ENCODE data around the gene PDE4B.

The PDE4B gene

GRCh38 chr1:65792669-65793358 is at the start of gene PDE4B:
Gene PDE4B (plus strand): TSS chr1:65792895.
- DNase-seq (ENCODE audit: low spot score) = peak; percentile 78

- DNase-seq (ENCODE audit: low spot score) = no peak
These were observed 48.0 kb upstream of the PDE4B start for GRCh38 chr1:65744731-65745130.

GRCh38 chr1:65751961-65752360 is 40.7 kb upstream of the PDE4B start:
- DNase-seq (ENCODE audit: low spot score) = no peak

GRCh38 chr1:65756616-65757015 is 36.1 kb upstream of the PDE4B start:
- no peak for DNase-seq (ENCODE audit: low spot score)

DNA sequence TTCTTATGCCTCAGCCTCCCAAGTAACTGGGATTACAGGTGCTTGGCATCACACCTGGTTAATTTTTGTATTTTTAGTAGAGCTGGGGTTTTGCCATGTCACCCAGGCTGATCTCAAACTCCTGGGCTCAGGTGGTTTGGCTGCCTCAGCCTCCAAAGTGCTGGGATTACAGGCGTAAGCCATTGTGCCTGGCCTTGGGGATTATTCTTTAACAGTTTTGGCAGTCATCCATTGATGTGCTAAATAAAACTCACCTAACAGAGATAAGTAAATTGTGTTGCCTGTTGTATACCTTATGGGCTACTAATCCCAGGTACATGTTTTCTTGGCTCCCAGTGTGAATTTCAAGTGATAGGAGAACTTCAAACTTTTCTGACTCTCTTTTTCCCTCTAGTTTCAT is 35.2 kb upstream of the PDE4B start:
- no peak for DNase-seq (ENCODE audit: low spot score)

- no peak for DNase-seq (ENCODE audit: low spot score)
These were observed 34.6 kb upstream of the PDE4B start for GRCh38 chr1:65758128-65758527.

GRCh38 chr1:65759516-65759915 is 33.2 kb upstream of the PDE4B start:
- DNase-seq (ENCODE audit: low spot score) = no peak

GRCh38 chr1:65762081-65762862 is 30.4 kb upstream of the PDE4B start:
- DNase-seq (ENCODE audit: low spot score) = peak; percentile 41

DNA sequence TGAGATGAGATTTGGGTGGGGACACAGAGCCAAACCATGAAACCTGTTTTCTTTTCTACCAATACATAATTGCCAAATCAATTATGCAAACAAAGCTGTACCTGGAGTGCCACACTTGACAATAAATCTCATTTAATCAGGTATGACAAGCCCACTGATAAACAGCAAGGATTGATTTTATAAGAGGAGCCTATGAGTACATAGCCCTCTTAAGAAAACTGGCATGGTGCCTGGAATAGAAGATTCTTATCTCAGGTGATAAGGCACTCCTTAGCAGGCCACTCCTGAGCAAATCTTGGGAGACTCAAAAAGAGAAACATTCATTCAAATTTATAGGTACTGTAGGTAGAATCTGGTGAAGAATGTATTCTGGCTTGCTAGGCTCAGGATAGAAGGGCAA is 28.6 kb upstream of the PDE4B start:
- no peak for DNase-seq (ENCODE audit: low spot score)

DNA sequence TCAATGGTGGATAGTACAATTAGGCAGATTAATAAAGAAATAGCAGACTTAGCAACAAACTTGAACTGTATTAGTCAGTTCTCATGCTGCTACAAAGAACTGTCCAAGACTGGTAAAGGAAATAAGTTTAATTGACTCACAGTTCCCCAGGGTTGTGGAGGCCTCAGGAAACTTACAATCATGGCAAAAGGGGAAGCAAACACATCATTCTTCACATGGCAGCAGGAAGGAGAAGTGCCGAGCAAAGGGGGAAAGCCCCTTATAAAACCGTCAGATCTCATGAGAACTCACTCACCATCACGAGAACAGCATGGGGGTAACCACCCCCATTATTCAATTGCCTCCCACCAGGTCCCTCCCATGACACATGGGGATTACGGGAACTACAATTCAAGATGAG is 27.1 kb upstream of the PDE4B start:
- DNase-seq (ENCODE audit: low spot score) = no peak

GRCh38 chr1:65769636-65770035 is 23.1 kb upstream of the PDE4B start:
- no peak for DNase-seq (ENCODE audit: low spot score)

DNA sequence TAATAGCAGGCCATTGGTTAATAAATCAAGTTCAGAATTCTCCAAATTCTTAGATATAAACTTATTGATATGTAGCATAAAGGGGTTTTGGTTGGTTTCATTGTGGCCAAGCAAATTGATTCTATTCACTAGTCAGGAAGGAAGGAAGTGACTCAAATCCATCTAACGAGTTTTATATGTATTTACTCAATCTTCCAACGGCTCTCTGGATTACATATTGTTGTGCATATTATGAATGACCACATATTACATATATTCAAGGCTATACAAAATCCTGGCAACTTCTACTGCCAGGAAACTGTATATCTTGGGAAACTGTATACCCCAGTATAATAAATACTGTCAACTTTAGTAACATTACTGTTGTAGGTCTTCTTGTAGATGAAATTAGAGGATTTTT is 20.1 kb upstream of the PDE4B start:
- no peak for DNase-seq (ENCODE audit: low spot score)

DNA sequence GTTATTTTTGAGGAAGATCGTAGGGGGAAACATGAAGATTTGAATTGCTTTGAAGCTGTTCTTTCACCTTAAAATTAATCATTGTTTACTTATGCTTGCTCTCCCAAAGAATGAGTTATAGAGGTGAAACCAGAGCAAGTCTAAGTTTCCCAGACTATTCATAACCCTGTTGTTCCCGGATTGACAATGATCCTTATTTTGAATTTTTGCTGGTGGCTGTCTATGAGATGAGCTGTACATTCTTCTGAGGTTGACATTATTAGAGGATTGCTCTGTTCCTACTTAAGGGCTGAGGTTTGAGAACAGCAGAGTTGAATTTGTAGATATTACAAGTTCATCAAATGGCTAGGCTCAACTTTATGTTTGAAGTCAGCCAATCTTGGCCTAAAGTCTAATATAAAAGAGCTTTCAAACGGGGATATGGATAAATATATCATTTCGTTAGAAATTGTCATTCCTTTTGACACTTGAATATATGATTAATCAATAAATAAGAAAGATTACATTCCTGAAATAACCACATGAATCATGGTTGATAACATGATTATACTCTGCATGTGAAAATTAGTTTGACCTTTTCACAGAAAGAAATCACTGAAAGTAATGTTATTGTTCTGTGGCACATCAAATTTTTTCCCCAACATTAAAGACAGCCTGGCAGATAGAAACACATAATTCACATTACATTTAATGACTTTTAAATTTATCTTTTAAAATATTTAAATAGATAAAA is 19.1 kb upstream of the PDE4B start:
- no peak for DNase-seq (ENCODE audit: low spot score)

DNA sequence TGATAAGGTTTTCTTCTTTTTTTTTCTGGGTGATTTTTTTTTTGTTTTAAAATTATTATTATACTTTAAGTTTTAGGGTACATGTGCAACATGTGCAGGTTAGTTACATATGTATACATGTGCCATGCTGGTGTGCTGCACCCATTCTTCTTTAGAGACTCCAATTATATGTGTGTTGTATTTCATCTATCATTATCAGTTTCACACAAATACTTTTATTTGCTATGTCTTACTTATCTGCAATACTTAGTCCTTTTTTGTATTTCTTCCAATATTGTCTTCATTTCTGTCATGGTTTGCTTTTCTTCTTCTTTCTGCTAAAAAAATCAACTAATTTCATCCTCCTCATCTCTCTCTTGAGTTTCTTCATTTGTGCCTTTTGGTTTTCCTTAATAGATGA is 3.9 kb upstream of the PDE4B start:
- DNase-seq (ENCODE audit: low spot score) = no peak

GRCh38 chr1:65791396-65791795 is 1.3 kb upstream of the PDE4B start:
- DNase-seq (ENCODE audit: low spot score) = no peak

DNA sequence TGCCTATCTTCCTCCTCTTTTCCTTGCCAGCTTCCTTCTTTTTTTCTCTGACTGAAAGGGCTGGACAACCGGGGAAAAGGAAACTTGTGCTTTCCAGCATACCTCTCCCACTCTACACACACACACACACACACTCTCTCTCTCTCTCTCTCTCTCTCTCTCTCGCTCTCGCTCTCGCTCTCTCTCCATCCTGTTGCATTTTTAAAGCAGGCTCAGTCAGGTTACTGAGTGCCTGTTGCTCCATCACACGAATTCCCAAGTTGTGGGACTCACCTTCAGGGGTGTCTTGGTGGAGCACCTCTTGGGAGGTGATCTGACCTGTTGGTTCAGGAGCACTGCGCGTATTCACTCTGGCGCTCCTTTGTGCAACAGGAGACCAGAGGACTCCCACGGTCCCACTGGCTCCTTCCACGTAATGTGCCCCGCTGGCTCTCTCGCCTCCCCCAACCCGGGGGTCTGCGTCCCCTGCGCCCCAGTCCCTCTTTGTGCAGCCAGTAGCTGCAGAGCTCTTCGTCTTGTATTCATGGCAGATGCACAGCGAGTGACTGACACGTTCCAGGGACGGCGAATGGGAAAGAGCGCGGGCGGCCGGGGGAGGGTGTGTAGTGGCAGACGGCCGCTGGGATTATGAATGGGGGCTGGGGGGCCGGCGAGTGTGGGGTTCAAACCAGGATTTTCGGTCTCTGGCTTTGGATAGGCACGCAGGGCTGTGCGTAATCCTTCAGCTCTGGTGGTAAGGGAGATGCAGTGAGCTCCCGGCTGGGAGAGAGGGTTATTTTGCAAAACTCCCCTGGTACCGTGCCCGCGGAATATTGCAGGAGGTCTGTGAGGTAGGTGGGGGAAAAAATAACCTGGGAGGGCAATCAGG is 660 bp upstream of the PDE4B start:
- DNase-seq (ENCODE audit: low spot score) = peak; percentile 71

GRCh38 chr1:65793359-65793732 is 651 bp downstream of the PDE4B start:
- DNase-seq (ENCODE audit: low spot score) = peak; percentile 58

DNA sequence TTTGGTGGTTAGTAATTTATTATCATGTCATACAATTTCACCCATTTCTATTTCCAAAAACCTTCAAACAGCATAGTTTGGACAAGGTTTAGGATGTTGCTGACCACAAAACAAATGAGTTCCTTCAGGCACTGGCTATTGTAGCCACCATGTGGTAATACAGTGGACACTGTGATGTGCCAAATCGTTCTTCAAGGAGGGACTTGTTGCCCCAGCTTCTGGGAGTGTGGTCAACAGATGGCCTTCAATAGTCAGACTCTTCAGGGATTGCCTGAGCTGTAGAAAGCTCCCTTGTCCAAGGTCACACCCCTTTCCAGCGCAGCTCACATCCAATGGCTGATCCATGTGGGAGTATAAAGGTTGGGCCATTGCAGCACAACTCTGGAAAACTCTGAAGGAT is 2.6 kb downstream of the PDE4B start:
- no peak for DNase-seq (ENCODE audit: low spot score)

- DNase-seq (ENCODE audit: low spot score) = no peak
These were observed 6.9 kb downstream of the PDE4B start for GRCh38 chr1:65799601-65800000.

DNA sequence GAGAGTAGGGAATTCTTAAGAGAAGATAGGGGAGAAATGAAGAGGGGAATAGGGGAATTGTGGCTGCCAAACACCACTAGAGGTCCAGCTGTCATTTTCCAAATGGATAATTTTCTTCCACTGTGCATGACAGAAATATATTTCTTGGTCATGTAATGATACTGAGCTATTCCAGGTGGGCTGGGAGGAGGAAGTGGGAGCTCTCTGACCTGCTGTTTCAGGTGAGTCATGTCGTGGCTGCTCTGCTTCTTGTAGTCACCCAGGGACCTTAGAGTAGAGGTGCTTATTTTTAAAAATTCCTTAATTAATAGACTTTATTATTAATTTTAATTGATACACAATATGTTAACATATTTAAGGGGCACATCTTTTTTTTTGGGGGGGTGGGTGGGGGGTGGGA is 11.9 kb downstream of the PDE4B start:
- no peak for DNase-seq (ENCODE audit: low spot score)

GRCh38 chr1:65812065-65812464 is 19.4 kb downstream of the PDE4B start:
- DNase-seq (ENCODE audit: low spot score) = no peak

DNA sequence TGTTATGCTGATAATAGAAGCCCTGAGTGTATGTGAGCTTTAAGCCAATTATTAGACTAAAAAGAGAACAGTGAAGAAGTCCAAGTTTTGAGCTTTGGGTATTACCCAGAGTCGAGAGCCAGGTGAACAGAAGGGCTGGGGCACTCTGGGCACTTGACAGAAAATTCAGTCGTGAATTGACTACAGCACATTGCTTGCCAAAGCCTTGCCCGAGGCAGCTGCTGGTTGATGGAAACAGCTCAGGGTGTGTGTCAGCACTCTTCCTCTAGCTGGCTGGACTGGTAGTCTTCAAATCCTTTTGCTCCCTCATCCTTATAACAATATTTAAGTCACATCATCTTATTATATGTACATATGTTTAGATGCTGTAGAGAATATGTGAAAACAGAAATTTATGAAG is 21.3 kb downstream of the PDE4B start:
- no peak for DNase-seq (ENCODE audit: low spot score)

Data from ecto neural progenitor cell (in vitro differentiated cells).